HS-5 (cell line): Measurements from ENCODE around the gene LGI1.

Experiments used
- DNase-seq: peaks from one replicate; pipeline ENCODE4 v3.0.0-alpha.2; 2012; ENCODE audit warnings: low read depth

The LGI1 gene

GRCh38 chr10:93755443-93756116 is 2.2 kb upstream of the LGI1 start:
- no peak for DNase-seq

- no peak for DNase-seq
Observed at GRCh38 chr10:93756118-93756517, 1.6 kb upstream of the LGI1 start.

GRCh38 chr10:93757136-93757535 is 600 bp upstream of the LGI1 start:
- no peak for DNase-seq

- DNase-seq, result no peak
Observed at GRCh38 chr10:93758508-93758885, 761 bp downstream of the LGI1 start.

- DNase-seq, result no peak
Observed at GRCh38 chr10:93758891-93759410, 1.2 kb downstream of the LGI1 start.

- DNase-seq, result no peak
Observed at GRCh38 chr10:93760490-93760889, 2.8 kb downstream of the LGI1 start.

GRCh38 chr10:93762979-93763391 is 5.2 kb downstream of the LGI1 start:
- DNase-seq, result no peak

GRCh38 chr10:93766918-93767317 is 9.2 kb downstream of the LGI1 start:
- DNase-seq, result no peak

GRCh38 chr10:93767724-93768399 is 10.1 kb downstream of the LGI1 start:
- DNase-seq, result no peak

GRCh38 chr10:93768892-93769291 is 11.2 kb downstream of the LGI1 start:
- no peak for DNase-seq

- DNase-seq, result no peak
Observed at GRCh38 chr10:93771354-93771753, 13.6 kb downstream of the LGI1 start.

GRCh38 chr10:93773120-93773519 is 15.4 kb downstream of the LGI1 start:
- DNase-seq, result no peak

GRCh38 chr10:93773705-93774104 is 16.0 kb downstream of the LGI1 start:
- DNase-seq, result no peak

- DNase-seq, result no peak
Observed at GRCh38 chr10:93775356-93775755, 17.6 kb downstream of the LGI1 start.

- no peak for DNase-seq
Observed at GRCh38 chr10:93777092-93777491, 19.4 kb downstream of the LGI1 start.

GRCh38 chr10:93784059-93784458 is 26.3 kb downstream of the LGI1 start:
- no peak for DNase-seq

GRCh38 chr10:93788413-93789208 is 30.9 kb downstream of the LGI1 start:
- DNase-seq, result no peak

- no peak for DNase-seq
Observed at GRCh38 chr10:93790439-93790838, 32.7 kb downstream of the LGI1 start.

- DNase-seq, result no peak
Observed at GRCh38 chr10:93796167-93796566, 38.4 kb downstream of the LGI1 start.

- DNase-seq, result no peak
Observed at GRCh38 chr10:93797825-93798224, 40.1 kb downstream of the LGI1 start.

GRCh38 chr10:93799155-93799708 is 41.5 kb downstream of the LGI1 start:
- DNase-seq, result no peak

- DNase-seq, result no peak
Observed at GRCh38 chr10:93804200-93804599, 46.5 kb downstream of the LGI1 start.

- DNase-seq, result no peak
Observed at GRCh38 chr10:93806903-93807302, 49.2 kb downstream of the LGI1 start.
